Stimulated activated CD8-positive, alpha-beta memory T cell treated with anti-CD3 and anti-CD28 coated beads, Interleukin-12 subunit alpha, Interleukin-12 subunit beta, amount 100 ng/mL, for 24 hours (primary cell): ENCODE results near the gene PCDHGA2.
"Not testable (repeated sequence)": the region's sequence is repeated elsewhere in the genome, so short reads cannot be mapped to it uniquely, and the experiment has no call there.

Source experiments
- DNase-seq: peaks from one replicate; pipeline ENCODE4 v3.0.0-alpha.2; 2020; ENCODE audit errors: extremely low read depth

Gene PCDHGA2

DNA sequence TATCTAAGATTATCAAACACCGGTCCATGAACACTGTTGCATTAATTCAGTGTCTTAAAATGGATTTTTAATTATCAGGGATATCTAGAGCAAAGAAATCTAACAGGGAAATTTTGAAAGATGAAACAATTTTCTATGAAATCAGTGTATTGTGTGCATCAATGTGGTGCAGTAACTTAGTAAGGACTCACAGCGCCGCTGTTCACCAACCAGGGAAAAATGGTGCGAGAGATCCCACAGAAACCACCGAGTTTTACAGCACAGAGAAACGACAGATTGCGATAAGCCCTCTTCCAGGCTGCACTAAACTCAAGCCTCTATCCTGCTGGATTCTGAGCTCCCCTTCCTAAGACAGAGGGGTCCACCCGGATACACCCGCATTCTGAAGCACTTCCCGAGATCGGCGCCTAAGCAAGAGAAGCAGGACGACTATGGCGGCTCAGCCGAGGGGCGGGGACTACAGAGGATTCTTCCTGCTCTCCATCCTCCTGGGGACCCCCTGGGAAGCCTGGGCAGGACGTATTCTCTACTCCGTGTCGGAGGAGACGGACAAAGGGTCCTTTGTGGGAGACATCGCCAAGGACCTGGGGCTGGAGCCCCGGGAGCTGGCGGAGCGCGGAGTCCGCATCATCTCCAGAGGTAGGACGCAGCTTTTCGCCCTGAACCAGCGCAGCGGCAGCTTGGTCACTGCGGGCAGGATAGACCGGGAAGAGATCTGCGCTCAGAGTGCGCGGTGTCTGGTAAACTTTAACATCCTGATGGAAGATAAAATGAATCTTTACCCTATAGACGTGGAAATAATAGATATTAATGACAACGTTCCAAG lies 44.1 kb downstream of the PCDHGA2 start, which contains the start of gene PCDHGA7:
PCDHGA7 (plus strand) TSS at position 274 of the 826 bp plus-strand sequence; CDS start at position 432, 158 bp downstream.
- DNase-seq: no peak

DNA sequence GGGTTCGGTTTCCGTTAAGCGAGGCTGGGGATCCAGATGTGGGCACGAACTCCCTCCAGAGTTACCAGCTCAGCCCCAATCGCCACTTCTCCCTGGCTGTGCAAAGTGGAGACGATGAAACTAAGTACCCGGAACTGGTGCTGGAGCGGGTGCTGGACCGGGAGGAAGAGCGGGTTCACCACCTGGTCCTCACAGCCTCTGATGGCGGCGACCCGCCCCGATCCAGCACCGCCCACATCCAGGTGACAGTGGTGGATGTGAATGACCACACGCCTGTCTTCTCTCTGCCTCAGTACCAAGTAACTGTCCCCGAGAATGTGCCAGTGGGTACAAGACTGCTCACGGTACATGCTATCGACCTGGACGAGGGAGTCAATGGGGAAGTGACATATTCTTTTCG lies 44.8 kb downstream of the PCDHGA2 start:
- DNase-seq: no peak

- no peak for DNase-seq
Observed at GRCh38 chr5:141384471-141385267, 46.1 kb downstream of the PCDHGA2 start.

- not testable (repeated sequence) for DNase-seq
Observed at GRCh38 chr5:141387557-141388311, 49.2 kb downstream of the PCDHGA2 start, which contains the start of gene PCDHGB4. Gene PCDHGB4, plus strand, starts transcription at chr5:141387698. Its CDS starts 187 bp downstream, at chr5:141387885.

- no peak for DNase-seq
Observed at GRCh38 chr5:141388661-141389060, 50.1 kb downstream of the PCDHGA2 start.

DNA sequence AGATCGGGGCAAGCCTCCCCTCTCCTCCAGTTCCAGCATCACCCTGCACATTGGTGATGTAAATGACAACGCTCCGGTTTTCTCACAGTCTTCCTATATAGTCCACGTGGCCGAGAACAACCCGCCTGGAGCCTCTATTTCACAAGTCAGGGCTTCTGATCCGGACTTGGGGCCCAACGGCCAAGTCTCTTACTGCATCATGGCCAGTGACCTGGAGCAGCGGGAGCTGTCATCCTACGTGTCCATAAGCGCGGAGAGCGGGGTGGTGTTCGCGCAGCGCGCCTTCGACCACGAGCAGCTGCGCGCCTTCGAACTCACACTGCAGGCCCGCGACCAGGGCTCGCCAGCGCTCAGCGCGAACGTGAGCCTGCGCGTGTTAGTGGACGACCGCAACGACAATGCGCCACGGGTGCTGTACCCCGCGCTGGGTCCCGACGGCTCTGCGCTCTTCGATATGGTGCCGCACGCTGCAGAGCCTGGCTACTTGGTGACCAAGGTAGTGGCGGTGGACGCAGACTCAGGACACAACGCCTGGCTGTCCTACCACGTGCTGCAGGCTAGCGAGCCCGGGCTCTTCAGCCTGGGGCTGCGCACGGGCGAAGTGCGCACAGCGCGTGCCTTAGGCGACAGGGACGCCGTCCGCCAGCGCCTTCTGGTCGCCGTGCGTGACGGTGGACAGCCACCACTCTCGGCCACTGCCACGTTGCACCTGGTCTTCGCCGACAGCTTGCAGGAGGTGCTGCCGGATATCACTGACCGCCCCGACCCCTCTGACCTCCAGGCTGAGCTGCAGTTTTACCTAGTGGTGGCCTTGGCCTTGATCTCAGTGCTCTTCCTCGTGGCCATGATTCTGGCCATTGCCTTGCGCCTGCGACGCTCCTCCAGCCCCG lies 50.8 kb downstream of the PCDHGA2 start:
- no peak for DNase-seq

DNA sequence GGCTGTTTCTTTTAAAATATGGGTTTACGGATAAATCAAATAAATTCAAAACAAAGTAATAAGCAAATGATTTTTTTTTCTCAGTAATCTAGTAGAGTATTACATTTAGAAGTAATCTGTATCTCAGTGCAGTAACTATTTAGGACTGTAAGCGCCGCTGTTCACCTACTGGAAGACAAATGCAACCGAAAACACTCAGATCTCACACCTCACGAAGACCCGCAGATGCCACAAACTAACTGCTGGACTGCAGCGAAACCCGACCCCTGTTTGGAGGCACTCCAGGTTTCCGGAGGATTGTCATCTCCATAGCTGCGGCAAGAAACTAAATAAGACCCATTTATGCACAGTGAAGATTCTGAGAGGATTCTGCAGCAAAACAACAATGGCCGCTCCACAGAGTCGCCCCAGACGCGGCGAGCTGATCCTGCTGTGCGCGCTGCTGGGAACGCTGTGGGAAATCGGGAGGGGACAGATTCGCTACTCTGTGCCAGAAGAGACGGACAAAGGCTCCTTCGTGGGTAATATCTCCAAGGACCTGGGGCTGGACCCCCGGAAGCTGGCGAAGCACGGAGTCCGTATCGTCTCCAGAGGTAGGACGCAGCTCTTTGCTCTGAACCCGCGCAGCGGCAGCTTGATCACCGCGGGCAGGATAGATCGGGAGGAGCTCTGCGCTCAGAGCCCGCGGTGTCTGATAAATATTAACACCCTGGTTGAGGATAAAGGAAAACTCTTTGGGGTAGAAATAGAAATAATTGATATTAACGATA lies 54.1 kb downstream of the PCDHGA2 start, which contains the start of gene PCDHGA8:
PCDHGA8 (plus strand) TSS at position 205 of the 770 bp plus-strand sequence; CDS start at position 386, 181 bp downstream.
- DNase-seq: no peak
